ENCODE data around the gene FAM3C. TPM values are rescaled to one million over a fixed set of nuclear protein-coding genes. Genes with fewer than 3 reads are reported as not detected.
"Not testable (repeated sequence)": the region's sequence is repeated elsewhere in the genome, so short reads cannot be mapped to it uniquely, and the experiment has no call there.

The FAM3C gene
- total RNA-seq, 3 donors from 2014 or later = 27.2 to 38.8 (median 36.6) TPM

GRCh38 chr7:121323515-121324302 lies 72.4 kb downstream of the FAM3C start:
- Histone ChIP-seq H3K36me3 (ENCODE audit: low read depth) (no peaks in the 10 kb centered on the region), H3K4me3 (no peak overlapping the region), H3K4me1 (ENCODE audit: low read depth) (no peaks in the 10 kb centered on the region), H3K9me3 (no peaks in the 10 kb centered on the region)
- no peak for TF ChIP-seq CTCF (IDR thresholded peaks at IDR 0.05)
- intact Hi-C loops (cut with DNase I, micrococcal nuclease) = no loop called here
- ATAC-seq = no peak
- no peak for DNase-seq

- DNase-seq = no peak
- Histone ChIP-seq H3K4me1 (ENCODE audit: low read depth) (no peaks in the 10 kb centered on the region), H3K36me3 (ENCODE audit: low read depth) (no peaks in the 10 kb centered on the region), H3K9me3 (no peaks in the 10 kb centered on the region), H3K4me3 (no peak overlapping the region)
- TF ChIP-seq CTCF (IDR thresholded peaks at IDR 0.05) = no peak
- intact Hi-C loops (cut with DNase I, micrococcal nuclease) = no loop called here
- no peak for ATAC-seq
Measured at GRCh38 chr7:121322460-121322859, 73.6 kb downstream of the FAM3C start.

GRCh38 chr7:121315170-121315569 lies 80.9 kb downstream of the FAM3C start:
- DNase-seq; H3K36me3 ChIP-seq (ENCODE audit: low read depth); ATAC-seq; intact Hi-C loops (cut with DNase I, micrococcal nuclease); H3K9me3 ChIP-seq; H3K4me3 ChIP-seq: not testable (repeated sequence)
- H3K4me1 ChIP-seq (ENCODE audit: low read depth) = peaks cover 20% of the 10 kb centered on the region

GRCh38 chr7:121313793-121314676 lies 82.1 kb downstream of the FAM3C start:
- H3K4me1 ChIP-seq (ENCODE audit: low read depth) = peaks cover 20% of the 10 kb centered on the region
- DNase-seq (peak in 1 of 3 donors; percentile 42), ATAC-seq (peak; percentile 98)
- H3K4me3 ChIP-seq = no peak overlapping the region
- intact Hi-C loops (cut with DNase I, micrococcal nuclease) = no loop called here
- no peaks in the 10 kb centered on the region for H3K36me3 ChIP-seq (ENCODE audit: low read depth)
- no peak for TF ChIP-seq CTCF (IDR thresholded peaks at IDR 0.05)
- no peaks in the 10 kb centered on the region for H3K9me3 ChIP-seq

GRCh38 chr7:121313220-121313792 lies 82.8 kb downstream of the FAM3C start:
- H3K4me3 ChIP-seq = no peak overlapping the region
- no peaks in the 10 kb centered on the region for H3K36me3 ChIP-seq (ENCODE audit: low read depth)
- intact Hi-C loops (cut with DNase I, micrococcal nuclease) = no loop called here
- H3K9me3 ChIP-seq = no peaks in the 10 kb centered on the region
- ATAC-seq = peak; percentile 74
- peak in 1 of 3 donors; percentile 16 for DNase-seq
- TF ChIP-seq CTCF (IDR thresholded peaks at IDR 0.05) = no peak
- peaks cover 20% of the 10 kb centered on the region for H3K4me1 ChIP-seq (ENCODE audit: low read depth)
